Measurements from ENCODE around the gene FLT1. TPM values are rescaled to one million over a fixed set of nuclear protein-coding genes. Genes with fewer than 3 reads are reported as not detected.
A peak's percentile ranks its signal among the peaks of the same experiment; 100 is the strongest.

FLT1 gene
- total RNA-seq, 1 donor from 2014 or later = 6.5 TPM

DNA sequence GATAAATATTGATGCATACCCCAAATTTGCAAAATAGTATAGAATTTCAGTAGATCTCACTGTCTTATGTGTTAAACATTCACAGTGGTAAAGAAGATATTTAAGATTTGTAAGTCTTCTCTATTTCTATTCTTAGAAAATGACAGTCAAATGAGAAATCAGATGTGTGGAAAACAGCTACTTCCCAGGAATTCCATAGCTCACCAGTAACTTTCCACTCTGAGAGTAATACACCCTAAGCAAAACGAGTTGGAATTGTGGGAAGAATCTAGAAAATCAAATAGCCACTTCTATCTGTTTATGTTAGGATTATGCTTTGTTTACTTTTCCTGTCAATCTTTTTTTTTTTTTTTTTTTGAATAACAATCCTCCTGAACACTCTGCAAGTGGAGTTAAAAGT lies 69.1 kb downstream of the FLT1 start:
- Mint-ChIP-seq H3K27me3 (ENCODE audit: low read depth) (peaks cover 2% of the 10 kb centered on the region), H3K4me1 (peaks cover 16% of the 10 kb centered on the region), H3K4me3 (no peak overlapping the region), H3K36me3 (no peaks in the 10 kb centered on the region), H3K27ac (no peak overlapping the region), H3K9me3 (no peaks in the 10 kb centered on the region)
- DNase-seq (ENCODE audit: low spot score in 2 of 2, unreplicated experiment in 2 of 2) = no peak
- TF ChIP-seq, protein P1, sequence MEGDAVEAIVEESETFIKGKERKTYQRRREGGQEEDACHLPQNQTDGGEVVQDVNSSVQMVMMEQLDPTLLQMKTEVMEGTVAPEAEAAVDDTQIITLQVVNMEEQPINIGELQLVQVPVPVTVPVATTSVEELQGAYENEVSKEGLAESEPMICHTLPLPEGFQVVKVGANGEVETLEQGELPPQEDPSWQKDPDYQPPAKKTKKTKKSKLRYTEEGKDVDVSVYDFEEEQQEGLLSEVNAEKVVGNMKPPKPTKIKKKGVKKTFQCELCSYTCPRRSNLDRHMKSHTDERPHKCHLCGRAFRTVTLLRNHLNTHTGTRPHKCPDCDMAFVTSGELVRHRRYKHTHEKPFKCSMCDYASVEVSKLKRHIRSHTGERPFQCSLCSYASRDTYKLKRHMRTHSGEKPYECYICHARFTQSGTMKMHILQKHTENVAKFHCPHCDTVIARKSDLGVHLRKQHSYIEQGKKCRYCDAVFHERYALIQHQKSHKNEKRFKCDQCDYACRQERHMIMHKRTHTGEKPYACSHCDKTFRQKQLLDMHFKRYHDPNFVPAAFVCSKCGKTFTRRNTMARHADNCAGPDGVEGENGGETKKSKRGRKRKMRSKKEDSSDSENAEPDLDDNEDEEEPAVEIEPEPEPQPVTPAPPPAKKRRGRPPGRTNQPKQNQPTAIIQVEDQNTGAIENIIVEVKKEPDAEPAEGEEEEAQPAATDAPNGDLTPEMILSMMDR (IDR thresholded peaks at IDR 0.05; ENCODE audit: unreplicated experiment) = no peak

- H3K27me3 Mint-ChIP-seq (ENCODE audit: low read depth) = peaks cover 2% of the 10 kb centered on the region
- H3K4me1 Mint-ChIP-seq = peaks cover 16% of the 10 kb centered on the region
These were observed 70.4 kb downstream of the FLT1 start for GRCh38 chr13:28424541-28424940.

GRCh38 chr13:28423010-28423409 lies 71.9 kb downstream of the FLT1 start:
- H3K27ac Mint-ChIP-seq = no peak overlapping the region
- no peaks in the 10 kb centered on the region for H3K9me3 Mint-ChIP-seq
- no peak for DNase-seq (ENCODE audit: low spot score in 2 of 2, unreplicated experiment in 2 of 2)
- H3K4me3 Mint-ChIP-seq = no peak overlapping the region
- H3K27me3 Mint-ChIP-seq (ENCODE audit: low read depth) = peaks cover 2% of the 10 kb centered on the region
- H3K4me1 Mint-ChIP-seq = peaks cover 16% of the 10 kb centered on the region
- no peaks in the 10 kb centered on the region for H3K36me3 Mint-ChIP-seq
- TF ChIP-seq, protein P1 (IDR thresholded peaks at IDR 0.05; ENCODE audit: unreplicated experiment) = no peak

More at GRCh38 chr13:28424541-28424940, 70.4 kb downstream of the FLT1 start:
- Mint-ChIP-seq H3K9me3 (no peaks in the 10 kb centered on the region), H3K27ac (no peak overlapping the region), H3K4me3 (no peak overlapping the region), H3K36me3 (no peaks in the 10 kb centered on the region)
- TF ChIP-seq, protein P1 (IDR thresholded peaks at IDR 0.05; ENCODE audit: unreplicated experiment) = no peak
- no peak for DNase-seq (ENCODE audit: low spot score in 2 of 2, unreplicated experiment in 2 of 2)

- no peaks in the 10 kb centered on the region for H3K36me3 Mint-ChIP-seq
- peak overlapping the region; percentile 26 for H3K27ac Mint-ChIP-seq
- H3K4me1 Mint-ChIP-seq = peaks cover 16% of the 10 kb centered on the region
These were observed 73.1 kb downstream of the FLT1 start for GRCh38 chr13:28421676-28422410.

GRCh38 chr13:28420704-28421103 lies 74.2 kb downstream of the FLT1 start:
- Mint-ChIP-seq H3K4me3 (no peak overlapping the region), H3K27me3 (ENCODE audit: low read depth) (no peaks in the 10 kb centered on the region), H3K36me3 (no peaks in the 10 kb centered on the region), H3K4me1 (peaks cover 16% of the 10 kb centered on the region), H3K27ac (no peak overlapping the region), H3K9me3 (no peaks in the 10 kb centered on the region)
- DNase-seq (ENCODE audit: low spot score in 2 of 2, unreplicated experiment in 2 of 2) = no peak
- TF ChIP-seq, protein P1 (IDR thresholded peaks at IDR 0.05; ENCODE audit: unreplicated experiment) = no peak

More at GRCh38 chr13:28421676-28422410, 73.1 kb downstream of the FLT1 start:
- H3K9me3 Mint-ChIP-seq = no peaks in the 10 kb centered on the region
- TF ChIP-seq, protein P1 (IDR thresholded peaks at IDR 0.05; ENCODE audit: unreplicated experiment) = no peak
- H3K4me3 Mint-ChIP-seq = no peak overlapping the region
- no peak for DNase-seq (ENCODE audit: low spot score in 2 of 2, unreplicated experiment in 2 of 2)
- H3K27me3 Mint-ChIP-seq (ENCODE audit: low read depth) = peaks cover 2% of the 10 kb centered on the region

All from mesothelial cell of epicardium (in vitro differentiated cells).